ENCODE results near the gene LIN28B.

The LIN28B gene

GRCh38 chr6:105024803-105025202 is 67.9 kb downstream of the LIN28B start:
- Histone ChIP-seq H3F3A (ENCODE audit: control insufficient read depth, insufficient read depth) (no peaks in the 10 kb centered on the region), H3K4me1 (ENCODE audit: control insufficient read depth, low read length) (no peaks in the 10 kb centered on the region), H3K4me2 (ENCODE audit: low read length) (no peak overlapping the region), H3K9me3 (ENCODE audit: control insufficient read depth, insufficient read depth, low read length) (no peaks in the 10 kb centered on the region), H3K4me3 (ENCODE audit: low read length) (no peak overlapping the region), H3K9me2 (replicated peaks; ENCODE audit: control insufficient read depth, low read length) (no peaks in the 10 kb centered on the region), H3K79me2 (ENCODE audit: control insufficient read depth, low read length) (no peaks in the 10 kb centered on the region), H3K27ac (ENCODE audit: low read depth, low read length) (no peak overlapping the region), H3K36me3 (ENCODE audit: control insufficient read depth, low read length) (no peaks in the 10 kb centered on the region), H4K20me1 (ENCODE audit: control insufficient read depth, insufficient read depth, low read depth, low read length) (no peaks in the 10 kb centered on the region), H3K27me3 (ENCODE audit: control insufficient read depth, low read length) (no peaks in the 10 kb centered on the region)
- TF ChIP-seq EZH2phosphoT487 (IDR thresholded peaks at IDR 0.05; ENCODE audit: borderline replicate concordance, low read length): no peak
- TF ChIP-seq CTCF (IDR thresholded peaks at IDR 0.05; ENCODE audit: low read depth, low read length, poor library complexity, severe bottlenecking): no peak

- H3K4me1 ChIP-seq (ENCODE audit: control insufficient read depth, low read length): no peaks in the 10 kb centered on the region
- H3K4me2 ChIP-seq (ENCODE audit: low read length): no peak overlapping the region
- H3K9me3 ChIP-seq (ENCODE audit: control insufficient read depth, insufficient read depth, low read length): no peaks in the 10 kb centered on the region
- H3K4me3 ChIP-seq (ENCODE audit: low read length): no peak overlapping the region
- H3K27me3 ChIP-seq (ENCODE audit: control insufficient read depth, low read length): no peaks in the 10 kb centered on the region
- no peak for TF ChIP-seq CTCF (IDR thresholded peaks at IDR 0.05; ENCODE audit: low read depth, low read length, poor library complexity, severe bottlenecking)
- TF ChIP-seq EZH2phosphoT487 (IDR thresholded peaks at IDR 0.05; ENCODE audit: borderline replicate concordance, low read length): no peak
- no peak overlapping the region for H3K27ac ChIP-seq (ENCODE audit: low read depth, low read length)
- no peaks in the 10 kb centered on the region for H3K36me3 ChIP-seq (ENCODE audit: control insufficient read depth, low read length)
- no peaks in the 10 kb centered on the region for H3K79me2 ChIP-seq (ENCODE audit: control insufficient read depth, low read length)
- H3F3A ChIP-seq (ENCODE audit: control insufficient read depth, insufficient read depth): no peaks in the 10 kb centered on the region
- no peaks in the 10 kb centered on the region for H4K20me1 ChIP-seq (ENCODE audit: control insufficient read depth, insufficient read depth, low read depth, low read length)
- H3K9me2 ChIP-seq (replicated peaks; ENCODE audit: control insufficient read depth, low read length): no peaks in the 10 kb centered on the region
Measured at GRCh38 chr6:105028898-105029297, 72.0 kb downstream of the LIN28B start.

GRCh38 chr6:105029581-105029980 is 72.7 kb downstream of the LIN28B start:
- H3K4me2 ChIP-seq (ENCODE audit: low read length): no peak overlapping the region
- no peaks in the 10 kb centered on the region for H3F3A ChIP-seq (ENCODE audit: control insufficient read depth, insufficient read depth)
- H3K9me2 ChIP-seq (replicated peaks; ENCODE audit: control insufficient read depth, low read length): no peaks in the 10 kb centered on the region

More at GRCh38 chr6:105029581-105029980, 72.7 kb downstream of the LIN28B start:
- no peaks in the 10 kb centered on the region for H3K9me3 ChIP-seq (ENCODE audit: control insufficient read depth, insufficient read depth, low read length)
- no peaks in the 10 kb centered on the region for H3K79me2 ChIP-seq (ENCODE audit: control insufficient read depth, low read length)
- H3K36me3 ChIP-seq (ENCODE audit: control insufficient read depth, low read length): no peaks in the 10 kb centered on the region
- no peak overlapping the region for H3K4me3 ChIP-seq (ENCODE audit: low read length)
- no peaks in the 10 kb centered on the region for H3K4me1 ChIP-seq (ENCODE audit: control insufficient read depth, low read length)
- H3K27ac ChIP-seq (ENCODE audit: low read depth, low read length): no peak overlapping the region
- no peak for TF ChIP-seq CTCF (IDR thresholded peaks at IDR 0.05; ENCODE audit: low read depth, low read length, poor library complexity, severe bottlenecking)
- TF ChIP-seq EZH2phosphoT487 (IDR thresholded peaks at IDR 0.05; ENCODE audit: borderline replicate concordance, low read length): no peak
- no peaks in the 10 kb centered on the region for H4K20me1 ChIP-seq (ENCODE audit: control insufficient read depth, insufficient read depth, low read depth, low read length)
- H3K27me3 ChIP-seq (ENCODE audit: control insufficient read depth, low read length): no peaks in the 10 kb centered on the region
